8988T (cell line): ENCODE data around the gene SLC35B2.

Source experiments
- DNase-seq: peaks from one replicate; pipeline ENCODE4 v3.0.0; 2011

SLC35B2 gene

DNA sequence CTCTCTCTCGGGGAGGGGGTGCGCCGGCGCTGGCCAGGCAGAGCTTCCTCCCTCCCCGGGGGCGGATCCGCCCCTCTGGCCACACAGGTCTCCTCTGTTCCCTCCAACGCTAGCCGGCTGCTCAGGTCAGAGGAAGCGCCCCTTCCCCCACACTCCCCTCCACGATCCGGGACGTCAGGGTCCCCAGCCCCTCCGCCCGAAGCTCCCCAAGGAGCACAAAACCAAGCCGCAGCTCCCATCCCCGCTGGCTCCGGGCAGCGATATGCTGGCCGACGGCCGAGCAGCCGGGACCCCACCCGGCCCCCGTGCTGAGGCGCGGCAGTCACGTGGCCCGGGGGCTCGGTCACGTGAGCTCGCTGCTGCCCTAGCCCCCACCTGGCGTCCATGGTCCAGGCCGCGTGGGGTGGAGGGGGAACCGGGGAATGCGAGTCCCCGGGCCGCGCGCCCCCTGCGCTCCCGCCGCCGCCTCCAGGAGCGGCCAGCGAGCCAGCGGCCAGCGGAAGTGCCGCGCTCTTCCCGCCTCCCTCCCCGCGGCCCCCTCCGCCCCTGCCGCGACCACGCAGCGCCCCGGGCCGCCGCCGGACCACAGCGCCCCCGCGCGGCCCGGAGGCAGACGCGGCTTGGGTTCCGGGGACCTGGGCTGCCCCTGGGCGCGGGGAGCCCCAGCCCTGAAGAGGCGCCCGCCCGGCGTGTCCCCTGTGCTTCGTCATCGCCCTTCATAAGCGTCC is at the start of gene SLC35B2:
TSS of gene SLC35B2 (minus strand) at position 504 of the 728 bp plus-strand sequence. CDS start at position 386, 118 bp downstream.
- no peak for DNase-seq

GRCh38 chr6:44306710-44307109 is 49.4 kb upstream of the SLC35B2 start:
- no peak for DNase-seq

- DNase-seq, result no peak
Observed at GRCh38 chr6:44305200-44305725, 47.9 kb upstream of the SLC35B2 start.

- DNase-seq, result no peak
Observed at GRCh38 chr6:44304282-44305199, 47.2 kb upstream of the SLC35B2 start.

GRCh38 chr6:44303842-44304241 is 46.5 kb upstream of the SLC35B2 start:
- no peak for DNase-seq

DNA sequence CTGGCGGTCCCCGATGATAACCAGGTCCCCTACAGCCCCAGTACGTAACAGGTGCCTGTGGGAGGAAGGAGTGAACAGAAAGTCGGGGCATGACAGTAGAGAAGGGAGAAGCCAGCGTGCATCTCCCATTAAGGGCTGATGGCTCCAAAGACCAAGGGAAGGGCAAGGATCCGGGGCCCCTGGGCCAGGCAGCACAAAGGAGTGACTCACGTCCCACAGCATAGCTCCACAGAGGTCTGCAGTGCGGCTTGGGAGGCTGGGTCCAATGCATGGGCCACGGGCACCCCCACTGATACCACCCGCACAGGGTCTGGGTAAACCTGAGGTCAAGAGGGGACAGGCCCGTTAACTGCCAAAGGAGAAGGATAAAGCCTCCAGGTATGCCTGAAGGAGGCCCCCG is 45.5 kb upstream of the SLC35B2 start:
- no peak for DNase-seq

DNA sequence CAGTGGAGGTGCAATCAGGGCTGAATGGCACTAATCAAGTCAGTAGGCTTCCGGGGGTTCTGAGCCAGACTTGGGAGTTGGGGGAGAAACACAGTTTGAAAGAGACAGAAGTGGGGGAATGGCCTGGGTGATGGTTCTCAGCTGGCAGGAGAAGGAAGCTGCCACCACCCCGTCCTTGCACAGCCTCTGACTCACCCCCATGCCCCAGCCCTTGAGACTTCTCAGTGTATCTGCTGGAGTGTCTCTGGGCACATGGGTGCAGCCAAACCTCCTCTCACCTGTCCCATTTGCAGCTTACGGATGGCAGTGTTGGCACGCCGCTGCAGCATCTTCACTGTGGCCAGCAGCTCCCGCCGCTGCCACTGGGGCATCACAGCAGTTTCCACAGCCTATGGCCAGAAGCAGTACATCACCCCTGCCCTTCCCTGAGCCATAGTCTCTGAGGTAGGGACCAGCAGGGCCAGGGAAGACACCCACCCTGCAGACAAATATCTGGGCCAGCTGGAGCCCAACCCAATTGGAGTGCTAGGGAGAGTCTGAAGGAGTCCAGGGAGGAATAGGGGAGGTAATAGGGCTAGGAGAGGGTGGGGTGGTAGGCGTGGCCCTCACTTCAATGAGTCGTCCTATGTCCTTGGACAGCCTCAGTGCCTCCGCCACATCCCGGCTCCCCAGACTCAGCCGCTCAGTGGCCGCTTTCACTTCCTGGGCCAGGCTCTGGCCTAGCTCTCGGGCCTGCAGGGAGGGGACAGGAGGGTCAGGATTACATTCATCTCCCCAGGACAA is 44.6 kb upstream of the SLC35B2 start:
- DNase-seq, result no peak

DNA sequence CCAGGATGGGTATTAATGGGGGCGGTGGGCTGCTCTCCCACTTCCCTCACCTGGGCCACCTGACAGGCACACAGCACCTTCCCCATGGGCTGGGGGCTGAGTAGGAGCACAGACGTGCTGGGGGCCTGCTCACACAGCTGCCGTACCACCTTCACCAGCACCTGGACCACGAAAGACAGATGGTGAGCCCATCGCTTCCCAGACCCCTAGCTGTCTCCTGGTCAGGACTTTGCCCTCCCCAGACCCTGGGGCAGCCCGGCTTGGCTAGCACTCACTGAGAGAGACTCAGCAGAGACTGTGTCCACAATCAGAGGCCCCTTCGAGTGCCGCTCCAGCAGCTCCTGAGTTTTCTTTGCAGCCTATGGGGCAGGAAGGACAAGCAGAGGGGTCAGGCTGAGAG is 43.8 kb upstream of the SLC35B2 start:
- no peak for DNase-seq

DNA sequence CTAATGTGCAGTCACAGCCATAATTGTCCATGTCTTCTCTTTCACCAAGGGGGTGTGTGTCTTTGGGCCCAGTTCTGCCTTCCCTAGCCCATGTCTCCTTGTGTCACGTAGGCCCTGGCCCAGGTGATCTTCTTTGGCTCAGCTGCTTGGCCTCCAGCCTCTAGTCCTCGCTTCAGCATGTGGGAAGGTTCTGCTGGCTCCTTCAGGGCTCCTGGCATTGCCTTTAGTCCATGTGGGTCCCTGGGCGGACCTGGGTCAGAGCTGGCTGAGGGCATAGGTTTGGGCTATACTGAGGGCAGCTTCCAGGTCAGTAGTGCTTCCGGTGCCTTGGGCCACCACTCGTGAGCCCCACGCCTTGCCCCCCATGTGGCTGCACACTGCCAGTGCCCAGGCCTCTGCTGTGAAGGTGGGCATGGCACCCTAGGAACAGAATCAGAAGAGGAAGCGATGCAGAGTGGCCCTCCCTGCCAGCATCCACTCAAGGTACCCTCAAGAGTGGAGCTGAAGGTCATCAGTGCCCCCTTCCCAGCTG is 43.0 kb upstream of the SLC35B2 start:
- no peak for DNase-seq

- DNase-seq, result no peak
Observed at GRCh38 chr6:44298864-44299263, 41.5 kb upstream of the SLC35B2 start.

GRCh38 chr6:44298055-44298803 is 40.9 kb upstream of the SLC35B2 start:
- DNase-seq, result no peak

DNA sequence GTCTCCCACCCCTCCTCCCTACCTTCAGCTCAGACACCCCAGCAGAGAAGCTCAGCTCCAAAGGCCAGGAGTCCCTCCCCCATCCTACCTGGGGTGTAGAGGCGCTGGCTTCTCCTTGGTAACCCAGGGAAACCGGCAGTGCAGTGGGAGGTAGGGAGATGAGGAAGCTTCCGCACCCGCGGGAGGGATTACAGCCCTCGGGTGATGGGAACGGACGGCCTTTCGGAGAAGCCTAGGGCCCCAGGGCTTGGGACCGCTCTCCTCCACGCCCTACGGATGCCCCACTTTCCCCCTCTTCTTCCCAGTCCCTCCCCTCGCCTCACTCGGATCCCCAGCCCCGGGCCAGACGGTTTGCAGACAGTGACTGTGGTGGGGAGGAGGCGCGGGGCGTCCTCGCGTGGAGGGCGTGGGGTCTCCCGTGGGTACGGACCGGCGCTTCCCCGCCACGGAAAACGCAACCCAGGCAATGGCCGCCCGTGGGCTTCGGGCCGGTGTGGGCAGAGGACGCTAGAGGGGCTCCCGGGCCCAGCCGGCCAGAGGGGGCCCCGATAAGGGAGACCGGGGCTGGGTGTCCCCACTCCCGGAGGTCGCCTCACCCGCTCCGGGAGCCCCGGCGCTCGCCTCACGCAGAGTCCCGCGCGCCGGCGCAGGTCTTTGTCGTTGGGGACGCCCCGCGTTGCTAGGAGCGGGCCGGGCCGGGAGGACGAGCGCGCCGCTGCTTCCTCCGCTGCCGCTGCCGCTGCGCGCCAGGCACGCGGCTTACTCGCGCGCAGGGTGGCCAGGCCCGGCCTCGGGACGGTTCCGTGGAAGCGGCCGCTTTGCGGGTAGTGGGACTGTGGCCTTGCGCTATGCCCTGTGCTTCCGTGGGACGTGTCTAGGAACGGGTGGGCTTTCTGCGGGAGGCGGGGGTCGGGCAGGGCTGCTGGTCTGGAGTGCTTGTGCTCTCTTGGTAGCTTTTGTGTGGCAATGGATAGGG is 40.0 kb upstream of the SLC35B2 start:
- no peak for DNase-seq

DNA sequence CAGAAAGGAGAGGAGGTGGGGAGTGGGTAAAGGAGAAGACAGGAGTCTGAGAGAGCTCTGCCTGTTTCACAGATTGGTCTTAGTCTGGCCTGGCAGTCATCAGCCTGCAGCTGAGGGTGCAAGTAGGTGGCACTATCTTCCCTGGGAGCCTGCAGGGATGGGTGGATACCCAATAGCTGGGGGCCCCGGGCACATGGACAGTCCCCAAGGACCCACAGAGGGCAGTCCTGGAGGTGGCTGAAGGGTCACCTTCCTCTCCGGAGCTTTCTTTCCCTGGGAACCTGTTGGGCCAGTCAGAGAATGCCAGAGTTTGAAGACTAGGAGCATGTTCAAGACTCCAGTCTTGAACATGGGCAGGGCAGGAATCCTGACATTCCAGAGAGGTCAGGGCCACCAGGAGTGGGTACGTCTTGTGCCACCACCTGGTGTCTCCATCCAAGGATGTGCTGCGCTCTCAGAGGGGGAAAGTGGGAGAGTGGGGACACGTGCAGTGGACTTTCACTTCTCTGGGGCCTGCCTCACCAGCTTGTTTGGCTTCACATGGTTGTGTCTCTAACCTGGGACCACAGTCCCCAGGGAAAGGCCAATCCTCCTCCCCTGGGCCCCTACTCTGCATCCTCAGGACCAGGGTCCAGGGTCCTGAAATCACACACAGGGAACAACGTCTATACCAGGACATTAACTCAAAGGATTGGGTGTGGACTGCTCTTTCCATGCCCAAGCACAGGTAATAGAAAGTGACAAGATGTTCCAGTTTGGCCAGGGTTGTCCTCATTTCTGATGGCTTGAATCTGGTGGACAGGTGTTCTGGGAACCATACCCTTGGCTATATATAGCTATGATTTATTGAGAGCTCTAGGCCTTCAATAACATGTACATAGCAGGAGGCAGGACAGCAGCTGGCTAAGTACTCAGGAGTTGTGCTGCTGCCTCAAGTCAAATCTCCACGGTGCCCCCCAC is 37.8 kb upstream of the SLC35B2 start:
- DNase-seq, result no peak

DNA sequence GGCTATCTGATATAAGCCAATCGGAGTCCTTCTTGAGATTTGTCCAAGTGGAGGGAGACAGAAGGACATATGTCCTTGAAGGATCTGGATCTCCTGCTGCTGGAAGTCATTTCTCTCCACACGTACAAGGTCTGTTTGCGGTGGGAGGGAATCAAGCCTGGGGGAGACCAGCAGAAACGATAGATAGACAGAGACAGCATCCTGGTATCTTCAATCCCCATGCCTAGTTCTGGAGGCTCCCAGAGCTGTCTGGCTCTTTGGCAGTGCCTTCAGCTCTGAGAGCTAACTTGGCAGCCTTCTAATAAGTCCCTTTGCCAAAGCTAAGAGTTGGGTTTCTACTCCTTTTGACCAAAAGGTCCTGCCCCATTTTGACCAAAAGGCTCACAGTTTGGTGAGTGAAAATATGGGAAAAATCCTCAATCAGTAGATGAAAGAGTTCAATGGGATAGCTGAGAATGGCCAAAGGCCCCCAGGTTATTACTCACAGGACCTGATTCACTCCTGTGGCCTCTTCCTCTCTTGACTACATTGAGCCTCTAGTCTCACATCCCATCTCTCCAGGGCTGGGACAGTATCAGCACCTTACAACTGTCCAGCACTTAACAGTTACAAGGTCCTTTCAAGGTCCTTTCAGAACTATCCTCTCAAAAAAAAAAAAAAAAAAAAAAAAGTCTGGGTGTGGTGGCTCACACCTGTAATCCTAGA is 35.5 kb upstream of the SLC35B2 start:
- no peak for DNase-seq

DNA sequence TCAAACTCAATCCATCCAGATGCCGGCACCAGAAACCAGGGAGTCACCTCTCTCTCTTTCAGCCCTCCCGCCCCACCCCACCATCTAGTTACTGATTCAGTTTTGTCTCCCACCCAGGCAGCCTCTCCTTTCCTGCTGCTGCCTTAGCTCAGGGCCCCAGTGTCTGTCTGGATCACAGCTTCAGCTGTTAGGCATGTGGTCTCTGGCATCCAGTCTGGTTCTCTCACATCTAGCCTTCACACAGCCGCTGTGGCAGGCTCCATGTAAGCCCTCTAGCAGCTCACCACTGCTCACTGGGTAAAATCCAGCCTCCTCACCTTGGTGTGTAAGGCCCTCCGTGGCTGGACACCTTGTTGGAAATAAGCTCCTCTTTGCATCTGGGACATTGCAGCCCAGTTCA is 34.5 kb upstream of the SLC35B2 start:
- DNase-seq, result no peak

DNA sequence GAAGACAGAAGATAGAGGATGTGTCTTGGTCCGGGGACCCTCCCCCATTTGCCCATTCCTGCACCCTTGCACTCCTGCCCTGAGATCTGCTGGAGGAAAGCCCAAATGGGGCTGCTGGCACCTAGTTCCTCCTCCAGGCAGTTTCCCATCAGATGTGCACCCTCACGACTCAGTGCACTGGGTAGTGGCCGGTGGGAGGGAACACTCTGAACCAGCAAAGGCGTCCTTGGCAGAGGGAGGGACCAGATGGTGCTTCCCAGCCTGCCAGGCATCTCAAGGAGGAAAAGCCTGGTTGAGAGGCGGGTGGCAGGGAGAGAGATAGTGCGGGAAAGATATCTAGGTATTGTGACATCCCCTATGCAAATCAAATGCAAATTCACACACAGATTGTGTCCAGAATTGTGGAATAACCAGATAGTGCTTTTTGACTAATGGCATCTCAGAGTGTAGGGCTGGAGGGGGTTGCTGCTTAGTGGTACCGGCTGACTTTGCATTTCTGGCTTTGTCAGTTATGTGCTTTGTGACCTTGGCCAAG is 32.5 kb upstream of the SLC35B2 start:
- DNase-seq, result no peak

GRCh38 chr6:44286747-44287146 is 29.4 kb upstream of the SLC35B2 start:
- no peak for DNase-seq

DNA sequence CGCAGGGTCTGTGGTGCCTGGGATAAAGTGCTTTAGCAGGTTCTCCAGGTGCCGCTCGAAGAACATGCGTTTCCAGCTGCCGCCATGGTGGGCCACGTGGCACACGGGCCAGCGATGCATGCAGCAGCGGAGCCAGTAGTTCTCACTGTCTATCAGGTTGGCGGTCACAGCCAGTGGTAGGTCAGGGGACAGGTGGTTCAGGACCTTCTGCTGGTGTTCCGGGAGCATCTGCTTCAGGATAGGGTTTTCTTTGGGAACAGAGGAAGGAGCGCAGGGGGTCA is 28.9 kb upstream of the SLC35B2 start:
- no peak for DNase-seq
